Stimulated activated CD4-positive, alpha-beta T cell treated with anti-CD3 and anti-CD28 coated beads, Interleukin-12 subunit alpha, Interleukin-12 subunit beta, amount 100 ng/mL, for 24 hours (primary cell): ENCODE data around the gene MTR.

ENCODE experiments used
- DNase-seq, 2 experiments: peaks; one replicate each; pipeline ENCODE4 v3.0.0-alpha.2; 2020; ENCODE audit warnings: low read depth in 2 of 2

The MTR gene

DNA sequence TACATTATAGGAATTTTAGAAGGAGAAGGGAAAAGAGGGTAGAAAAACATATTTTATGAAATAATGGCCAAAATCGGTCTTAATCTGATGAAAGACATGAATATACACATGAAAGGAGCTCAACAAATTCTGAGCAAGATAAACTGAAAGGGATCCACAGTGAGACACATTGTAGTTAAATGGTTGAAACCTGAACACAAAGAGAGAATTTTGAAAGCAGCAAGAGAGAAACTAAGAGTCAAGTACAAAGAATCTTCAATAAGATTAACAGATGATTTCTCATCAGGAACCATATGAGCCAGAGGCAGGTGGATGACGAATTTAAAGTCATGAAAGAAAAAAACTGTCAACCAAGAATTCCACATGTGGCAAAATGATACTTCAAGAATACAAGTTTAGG, 15.8 kb upstream of the MTR start:
- DNase-seq: no peak

DNA sequence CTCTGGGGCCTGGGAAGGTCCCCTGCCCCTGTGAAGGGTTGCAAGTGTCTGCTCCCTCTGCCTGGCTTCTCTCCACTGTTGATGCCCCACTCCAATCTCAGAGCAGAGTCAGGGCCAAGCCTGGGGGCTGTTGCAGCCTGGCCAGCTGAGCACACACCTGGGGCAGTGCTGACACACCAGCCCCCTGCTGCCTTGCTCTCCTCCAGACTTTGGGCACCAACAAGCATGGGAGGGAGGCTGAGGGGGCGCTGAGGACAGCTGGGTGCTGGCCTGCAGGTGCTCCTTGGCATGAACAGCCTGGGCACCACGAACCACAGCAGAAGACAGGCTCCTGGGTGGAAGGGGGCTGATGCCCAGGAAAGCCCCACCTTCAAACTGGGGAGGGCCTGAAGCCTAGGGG, 9.6 kb upstream of the MTR start:
- DNase-seq: no peak

DNA sequence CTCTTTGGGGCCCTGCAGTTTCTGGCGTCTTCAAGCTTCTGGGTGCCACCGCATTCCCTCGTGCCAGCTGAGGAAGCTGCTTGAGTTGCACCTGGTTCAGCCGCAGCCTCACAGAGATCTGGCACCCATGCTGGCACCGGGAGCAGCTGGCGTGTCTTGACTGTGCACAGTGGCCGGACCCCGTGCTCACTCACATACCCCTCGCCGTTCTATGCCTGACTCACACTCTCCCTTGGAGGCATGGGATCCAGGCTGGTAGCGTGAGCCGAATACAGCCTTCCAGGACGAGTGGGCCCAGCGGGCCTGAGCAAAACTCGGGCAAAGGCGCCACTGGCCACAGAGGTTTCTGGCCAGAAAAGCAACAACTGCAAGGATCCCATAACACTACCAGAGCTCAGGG, 8.6 kb upstream of the MTR start:
- no peak for DNase-seq

DNA sequence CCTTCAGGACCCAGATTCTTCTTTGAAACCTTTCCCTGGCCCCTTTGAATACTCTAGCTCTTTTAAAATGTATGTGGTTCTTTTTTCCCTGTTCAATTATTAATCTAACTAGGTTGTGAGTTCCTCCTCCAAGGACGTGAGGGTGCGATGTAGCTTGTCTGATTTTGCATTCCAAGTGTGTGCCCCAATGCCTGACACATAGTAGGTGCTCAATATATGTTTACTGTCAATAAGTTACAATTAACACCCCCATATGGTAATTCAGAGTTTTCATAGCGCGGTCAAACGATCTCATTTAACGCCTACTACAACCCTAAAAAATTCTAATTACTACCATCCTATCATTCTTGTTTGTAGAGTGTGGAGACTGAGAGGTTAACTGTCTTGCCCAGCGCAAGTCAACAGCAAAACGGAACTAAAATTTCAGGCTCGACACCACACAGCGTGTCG, 482 bp upstream of the MTR start:
- no peak for DNase-seq

DNA sequence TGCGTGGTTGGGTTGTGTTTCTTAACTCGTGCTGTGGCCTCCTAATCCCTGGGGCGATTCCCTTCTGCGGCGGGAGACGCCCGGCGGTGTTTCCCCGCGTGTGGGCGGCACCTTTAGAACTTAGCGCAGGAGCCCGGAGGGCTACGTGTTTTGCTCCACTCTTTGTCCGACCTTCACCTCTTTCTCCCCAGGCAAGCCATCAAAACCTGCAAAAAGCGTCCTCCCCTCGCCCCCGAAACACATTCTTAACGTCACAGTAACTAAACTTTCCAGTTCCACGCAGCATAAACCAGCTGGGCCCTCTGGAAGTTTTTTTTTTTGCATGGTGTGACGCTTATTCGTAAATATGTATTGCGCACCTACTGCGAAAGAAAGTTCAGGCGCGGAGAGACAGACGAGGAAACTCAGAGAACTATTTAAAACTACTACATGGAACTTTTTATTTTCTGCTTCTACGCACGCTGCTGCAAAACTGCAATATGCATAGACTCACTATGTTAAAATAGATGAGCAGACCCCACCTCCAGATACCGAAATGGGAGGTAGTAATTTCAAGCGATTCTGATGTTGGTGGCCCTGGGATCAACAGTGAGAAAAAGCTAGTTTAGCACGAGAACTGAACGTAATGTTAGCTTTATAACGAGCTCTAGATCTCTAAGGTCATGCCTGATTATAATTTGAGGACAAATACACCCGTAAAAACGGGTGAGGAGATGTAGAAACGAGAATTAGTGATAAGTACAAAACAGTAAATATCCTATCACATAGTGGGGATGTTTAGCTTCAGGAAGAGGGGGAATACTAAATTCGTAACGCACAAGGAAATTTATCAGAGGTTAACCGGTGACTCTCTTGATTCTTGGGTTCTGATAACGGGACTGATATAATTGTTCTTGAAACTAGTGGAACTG, 920 bp downstream of the MTR start:
- peak; percentile 46 to 61 for DNase-seq

DNA sequence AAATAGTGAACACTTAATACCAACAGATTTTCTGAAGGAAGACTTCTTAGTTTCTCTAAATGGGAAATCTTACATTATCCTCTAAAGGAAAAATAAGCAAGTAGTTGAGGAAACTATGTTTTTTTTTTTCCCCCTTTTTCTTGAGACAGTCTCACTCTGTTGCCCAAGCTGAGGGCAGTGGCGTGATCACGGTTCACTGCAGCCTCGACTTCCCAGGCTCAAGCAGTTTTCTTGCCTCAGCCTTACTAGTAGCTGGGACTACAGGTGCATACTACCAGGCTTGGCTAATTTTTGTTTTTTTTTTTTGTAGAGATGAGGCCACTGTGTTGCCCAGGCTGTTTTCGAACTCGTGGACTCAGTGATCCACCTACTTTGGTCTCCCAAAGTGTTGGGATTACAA, 3.9 kb downstream of the MTR start:
- DNase-seq: no peak

DNA sequence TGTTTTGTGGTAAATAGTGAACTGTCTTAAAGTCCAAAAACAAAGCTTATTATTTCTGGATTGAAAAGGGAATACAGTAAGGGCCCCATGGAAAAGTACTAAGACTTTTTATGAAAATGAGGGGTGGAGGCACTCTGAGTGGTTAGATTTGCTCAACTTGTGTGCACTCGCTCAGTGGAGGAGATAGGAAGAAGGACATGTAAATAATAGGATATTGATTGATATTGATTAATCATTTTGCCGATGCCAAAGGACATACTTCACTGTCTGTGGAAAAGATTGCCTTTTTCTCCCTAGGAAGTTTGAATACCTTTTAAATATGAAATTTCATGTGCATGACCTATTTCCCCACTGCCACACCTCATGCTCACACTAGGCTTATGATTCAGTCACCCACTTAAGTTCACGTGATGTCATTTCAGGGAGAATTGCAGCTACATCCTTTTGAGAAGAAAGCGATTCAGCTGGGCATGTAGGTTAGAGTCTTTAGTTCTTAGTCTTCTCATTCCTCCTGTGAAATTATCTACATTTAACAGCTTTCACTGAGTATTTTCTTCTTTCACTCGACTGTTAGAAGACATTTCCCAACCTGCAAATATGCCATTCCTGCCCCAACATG, 5.0 kb downstream of the MTR start:
- DNase-seq: no peak

DNA sequence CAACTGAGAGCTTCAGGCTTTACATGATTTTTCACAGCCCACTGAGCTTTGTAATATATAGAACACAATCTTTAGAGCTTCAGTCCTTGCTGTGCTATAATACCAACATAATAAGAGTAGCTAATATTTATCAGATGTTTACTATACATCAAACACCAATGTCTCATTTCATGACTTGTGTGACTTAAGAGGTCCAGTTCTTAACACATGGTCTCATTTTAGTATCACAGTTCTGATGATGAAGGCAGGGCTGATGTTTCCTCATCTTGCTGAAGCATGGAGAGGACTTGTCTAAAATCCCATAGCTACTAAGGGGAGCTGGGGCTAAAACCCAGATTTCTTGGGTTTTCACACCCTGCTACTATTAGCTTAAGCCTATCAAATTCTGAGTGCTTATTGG, 5.5 kb downstream of the MTR start:
- DNase-seq: no peak

DNA sequence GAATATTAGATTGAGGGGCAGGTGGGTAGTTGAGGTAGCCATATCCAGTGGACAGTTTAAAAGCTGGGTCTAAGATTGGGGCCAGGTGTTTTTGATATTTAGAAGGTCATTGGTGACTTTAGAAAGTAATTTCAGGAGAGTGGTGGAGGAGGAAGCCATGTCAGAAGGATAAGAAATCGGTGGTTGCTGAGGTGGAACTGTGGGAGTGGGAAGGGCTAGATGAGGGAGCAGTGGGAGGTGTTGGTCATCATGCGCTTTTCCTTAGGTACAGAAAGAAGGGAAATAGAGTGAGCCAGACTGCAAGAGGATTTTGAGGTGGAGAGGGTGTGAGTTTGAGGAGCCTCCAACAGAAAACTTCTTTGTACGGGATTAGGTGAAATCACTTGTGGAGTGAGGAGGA, 7.2 kb downstream of the MTR start:
- no peak for DNase-seq

DNA sequence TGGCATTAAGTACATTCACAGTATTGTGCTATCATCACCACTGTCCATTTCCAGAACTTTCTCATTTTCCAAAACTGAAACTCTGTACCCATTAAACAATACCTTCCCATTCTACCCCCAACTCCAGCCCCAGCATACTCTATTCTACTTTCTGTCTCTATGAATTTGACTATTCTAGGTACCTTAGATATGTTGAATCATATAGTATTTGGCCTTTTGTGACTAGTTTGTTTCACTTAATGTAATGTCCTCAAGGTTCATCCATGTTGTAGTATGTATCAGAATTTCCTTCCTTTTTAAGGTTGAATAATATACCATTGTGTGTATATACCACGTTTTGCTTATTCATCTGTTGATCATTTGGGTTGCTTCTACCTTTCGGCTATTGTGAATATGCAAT, 11.5 kb downstream of the MTR start:
- DNase-seq: no peak

DNA sequence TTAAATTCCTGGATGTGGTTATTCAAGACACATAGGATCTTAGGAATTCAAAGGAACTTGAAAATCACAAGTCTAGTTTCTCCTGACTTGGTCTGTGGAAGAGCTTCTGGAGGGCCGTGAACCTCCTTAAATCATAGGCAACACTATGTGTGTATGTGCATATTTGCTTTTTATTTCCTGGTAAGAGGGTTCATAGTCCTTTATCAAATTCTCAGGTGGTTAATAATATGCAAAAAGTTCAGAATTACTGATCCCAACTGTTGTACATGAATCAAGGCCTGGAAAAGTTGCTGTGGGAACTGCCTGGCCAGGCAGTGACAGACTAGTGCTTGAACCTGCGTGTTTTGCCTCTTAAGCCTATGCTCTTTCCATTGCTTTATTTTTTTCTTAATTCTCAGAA, 12.9 kb downstream of the MTR start:
- no peak for DNase-seq

DNA sequence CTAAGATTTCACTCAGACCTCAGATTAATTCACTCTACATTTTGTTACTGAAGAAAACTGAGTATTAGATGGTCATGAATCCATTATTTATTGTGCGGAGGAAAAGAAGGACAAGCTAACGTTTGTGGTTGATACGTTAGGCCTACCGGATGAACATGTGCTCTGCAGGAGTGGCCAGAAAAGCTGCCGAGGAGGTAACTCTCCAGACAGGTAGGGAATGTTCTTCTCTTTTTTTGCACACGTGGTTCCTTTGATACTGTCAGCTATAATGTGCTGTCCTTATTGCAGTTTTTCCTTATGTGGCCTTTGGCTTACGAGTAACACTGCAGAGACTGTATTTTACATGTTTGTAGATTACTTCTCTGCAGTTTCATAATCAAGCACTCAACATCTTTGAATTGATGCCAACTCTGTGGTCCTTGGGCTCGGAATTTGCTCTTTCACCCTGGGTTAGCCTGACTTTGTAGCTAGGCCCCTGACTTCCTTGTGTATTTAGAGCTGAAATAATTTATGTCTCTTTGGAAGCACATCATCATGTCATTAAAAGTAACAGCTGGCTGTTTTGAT, 13.6 kb downstream of the MTR start:
- no peak for DNase-seq

DNA sequence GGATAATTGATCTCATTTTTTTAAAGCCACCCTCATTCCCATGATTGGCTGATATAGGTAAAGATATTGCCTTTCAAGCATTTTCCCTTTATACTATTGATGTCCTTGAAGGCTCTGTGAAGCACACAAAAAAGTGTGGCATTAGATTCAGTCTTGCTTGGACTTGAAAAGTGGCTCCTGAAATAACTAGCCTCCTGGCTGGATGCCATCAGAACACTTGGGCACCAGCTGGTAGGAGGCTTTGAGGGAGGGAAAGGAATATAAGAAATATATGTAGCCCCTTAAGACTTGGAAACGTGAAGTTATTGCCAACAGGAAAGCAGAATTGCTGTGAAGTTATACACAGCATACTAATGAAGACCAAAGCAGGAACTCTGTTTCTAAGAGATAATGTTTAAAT, 14.1 kb downstream of the MTR start:
- DNase-seq: no peak

DNA sequence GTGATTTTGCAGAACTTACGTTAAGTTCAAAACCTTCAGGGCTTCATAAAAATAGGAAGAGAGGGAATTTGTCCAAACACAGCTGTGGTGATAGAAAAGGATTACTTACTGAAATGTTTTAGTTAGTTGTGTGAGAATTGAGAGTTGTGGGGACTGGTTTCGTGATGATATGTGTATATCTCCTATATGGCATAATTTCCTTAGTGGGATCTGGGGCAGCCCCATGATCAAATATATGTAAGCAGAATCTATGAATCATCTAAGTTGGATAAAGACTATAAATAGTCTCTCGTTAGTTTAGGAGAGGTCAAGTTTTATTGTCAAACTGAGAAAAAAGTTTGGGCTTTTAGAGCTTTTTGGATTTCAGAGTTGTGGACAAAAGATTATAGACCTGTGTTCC, 14.9 kb downstream of the MTR start:
- DNase-seq: no peak

DNA sequence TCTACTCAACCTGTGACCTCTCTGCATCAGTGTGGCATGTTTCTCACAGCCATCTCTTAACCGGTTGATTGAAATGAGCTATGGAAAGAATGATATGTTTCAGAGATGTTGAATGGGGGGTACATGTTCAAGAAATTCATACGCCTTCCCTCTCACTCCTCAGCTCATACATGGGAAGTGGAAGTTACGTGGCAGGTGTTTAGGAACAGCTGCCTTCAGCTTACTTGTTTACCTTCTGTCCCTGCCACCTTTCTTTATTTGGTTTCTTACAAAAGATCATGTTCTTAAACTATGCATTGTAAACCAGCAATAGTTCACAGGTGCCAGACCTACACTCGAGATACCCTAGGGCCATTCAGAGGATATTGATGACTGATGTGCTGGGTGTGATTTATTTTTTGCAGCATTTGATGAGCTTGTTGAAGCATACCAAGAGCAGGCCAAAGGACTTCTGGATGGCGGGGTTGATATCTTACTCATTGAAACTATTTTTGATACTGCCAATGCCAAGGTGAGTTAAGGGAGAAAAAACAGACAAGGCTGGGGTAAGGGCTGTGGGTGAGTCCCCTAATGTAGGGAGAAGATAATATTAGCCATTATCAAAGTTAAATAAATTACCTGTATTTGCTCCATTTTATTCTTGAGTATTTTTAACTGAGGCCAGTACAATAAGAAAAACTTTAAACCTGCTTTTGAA, 17.4 kb downstream of the MTR start:
- no peak for DNase-seq

DNA sequence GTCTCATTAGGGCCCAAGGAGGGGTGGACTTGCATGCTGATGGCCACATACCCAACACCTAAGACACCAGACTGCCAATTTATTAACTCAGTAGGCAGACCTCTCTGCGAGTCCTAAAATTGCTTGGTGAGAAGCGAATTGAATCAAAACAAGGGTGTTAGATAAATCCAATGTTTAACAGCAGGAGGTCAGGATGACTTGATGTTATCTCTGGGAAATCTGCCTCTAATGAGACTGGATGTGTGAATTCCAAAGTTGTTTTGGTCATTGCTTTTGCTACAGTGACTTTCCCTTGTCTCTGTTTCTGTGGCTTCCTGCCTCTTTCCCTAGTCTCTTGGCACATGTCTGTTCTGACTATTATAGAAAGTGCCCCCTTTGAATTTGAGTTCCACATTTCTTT, 20.8 kb downstream of the MTR start:
- no peak for DNase-seq

DNA sequence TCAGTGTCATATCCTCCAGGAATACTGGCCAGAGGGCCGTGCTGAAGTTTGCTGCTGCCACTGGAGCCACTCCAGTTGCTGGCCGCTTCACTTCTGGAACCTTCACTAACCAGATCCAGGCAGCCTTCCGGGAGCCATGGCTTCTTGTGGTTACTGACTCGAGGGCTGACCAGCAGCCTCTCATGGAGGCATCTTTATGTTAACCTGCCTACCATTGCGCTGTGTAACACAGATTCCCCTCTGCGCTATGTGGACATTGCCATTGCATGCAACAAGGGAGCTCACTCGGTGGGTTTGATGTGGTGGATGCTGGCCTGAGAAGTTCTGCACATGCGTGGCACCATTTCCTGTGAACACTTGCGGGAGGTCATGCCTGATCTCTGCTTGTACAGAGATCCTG, 24.8 kb downstream of the MTR start:
- DNase-seq: no peak

DNA sequence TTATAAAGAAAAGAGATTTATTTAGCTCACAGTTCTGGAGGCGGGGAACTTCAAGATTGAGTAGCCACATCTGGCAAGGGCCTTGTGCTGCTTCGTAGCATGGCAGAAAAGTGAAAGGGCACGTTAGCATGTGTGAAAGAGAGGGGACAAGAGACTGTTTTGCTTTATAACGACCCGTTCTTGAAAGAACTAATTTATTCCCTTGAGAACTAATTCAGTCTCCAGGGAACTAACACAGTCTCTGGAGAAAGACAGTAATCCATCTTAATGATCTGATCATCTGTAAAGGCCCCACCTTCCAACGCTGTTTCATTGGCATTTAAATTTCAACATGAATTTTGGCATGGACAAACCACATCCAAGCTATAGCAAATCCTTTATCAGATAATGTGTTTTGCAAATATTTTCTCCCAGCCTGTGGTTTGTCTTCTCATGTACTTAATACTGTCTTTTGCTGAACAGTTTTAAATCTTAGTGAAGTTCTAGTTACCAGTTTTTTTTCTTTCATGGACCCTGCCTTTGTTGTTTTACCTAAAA, 26.1 kb downstream of the MTR start:
- DNase-seq: no peak

DNA sequence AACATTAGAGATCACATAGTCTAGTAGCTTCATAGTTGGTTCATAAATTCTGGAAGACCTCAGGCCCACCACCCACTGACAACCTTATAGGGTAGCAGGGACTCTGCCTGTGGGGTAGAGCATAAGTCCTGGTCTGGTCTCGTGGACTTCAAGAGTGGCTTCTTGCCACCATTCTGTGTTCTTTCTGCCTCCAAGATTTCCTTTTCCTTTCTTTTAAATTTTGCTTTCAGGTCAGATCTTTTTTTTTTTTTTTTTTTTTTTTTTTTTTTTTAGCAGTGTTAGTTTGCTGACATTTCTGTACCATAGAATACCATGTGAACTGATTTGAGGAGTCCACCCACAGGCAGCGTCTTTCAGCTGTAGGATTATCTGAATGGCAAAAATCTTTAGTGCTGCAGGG, 28.5 kb downstream of the MTR start:
- no peak for DNase-seq

DNA sequence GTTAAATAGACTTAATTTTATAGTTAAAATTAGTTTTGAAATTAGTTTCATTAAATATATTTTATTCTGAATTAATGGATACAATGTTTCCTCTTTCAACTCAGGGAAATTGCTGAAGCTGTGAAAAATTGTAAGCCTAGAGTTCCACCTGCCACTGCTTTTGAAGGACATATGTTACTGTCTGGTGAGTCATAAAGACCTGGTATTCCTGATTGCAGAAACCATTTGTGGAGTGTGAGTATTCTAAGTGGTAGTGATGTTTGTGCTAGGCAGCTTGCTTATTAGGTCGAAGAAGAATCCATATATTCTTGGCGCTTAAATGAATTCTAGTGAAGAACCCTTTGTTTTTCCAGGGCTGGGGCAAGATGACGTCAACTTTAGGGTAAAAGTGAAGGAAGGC, 34.0 kb downstream of the MTR start:
- no peak for DNase-seq

DNA sequence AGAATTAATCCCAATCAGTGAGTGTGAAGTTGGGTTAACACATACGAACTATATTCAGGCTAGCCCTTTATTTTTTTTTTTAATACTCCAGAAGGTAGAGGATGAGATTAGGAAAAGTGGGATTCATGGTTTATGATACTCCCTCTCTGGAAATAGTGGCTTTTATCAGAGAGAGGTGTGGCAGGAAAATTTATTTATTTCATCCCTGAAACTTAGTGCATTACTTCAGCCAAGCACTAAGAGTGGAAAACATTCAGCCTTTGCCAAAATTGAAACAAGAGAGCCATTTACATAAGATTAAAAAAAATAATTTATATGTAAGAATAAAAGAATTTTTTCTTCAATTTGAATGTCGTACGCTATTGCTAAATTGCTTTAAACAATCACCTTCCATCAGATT, 35.0 kb downstream of the MTR start:
- DNase-seq: no peak

DNA sequence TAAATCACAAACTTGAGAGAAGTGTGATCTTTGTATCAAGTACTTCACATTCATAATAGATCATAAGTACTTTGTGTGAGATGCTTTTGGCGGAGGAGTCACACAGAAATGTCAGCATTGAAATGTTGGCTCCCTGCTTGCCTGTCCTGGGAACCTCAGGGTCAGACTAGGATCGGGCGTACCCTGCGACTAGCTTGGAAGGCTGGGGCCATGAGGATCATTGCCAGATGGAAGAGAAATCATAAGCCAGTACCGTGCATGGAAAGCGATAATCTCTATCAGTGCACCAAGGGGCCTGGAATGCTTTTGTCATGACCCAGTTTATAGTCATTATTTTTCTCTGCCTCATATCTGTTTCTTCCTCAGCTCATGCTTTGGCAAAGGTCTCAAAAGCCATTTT, 35.5 kb downstream of the MTR start:
- DNase-seq: no peak
